Cardiac muscle cell (in vitro differentiated cells and primary cell): ENCODE measurements around the gene DMRTA1. TPM values are rescaled to one million over a fixed set of nuclear protein-coding genes. Genes with fewer than 3 reads are reported as not detected.
"Not testable (repeated sequence)": the region's sequence is repeated elsewhere in the genome, so short reads cannot be mapped to it uniquely, and the experiment has no call there.

Experiments used
- DNase-seq, 2 donors: peaks; one replicate each; pipeline versions ENCODE4 v3.0.0 to v3.0.0-alpha.2; 2010 to 2017; ENCODE audit warnings: low read depth in 1 of 2, low spot score in 1 of 2
- H3K27ac ChIP-seq: fragments of 200-600 bp; sonication (generic); 2 replicates; pipeline ENCODE4 v1.5.1; 2016
- H3K27me3 ChIP-seq: fragments of 200-600 bp; sonication (generic); 2 replicates; pipeline ENCODE4 v1.6.0; 2016; ENCODE audit warnings: control low read depth
- H3K36me3 ChIP-seq: fragments of 200-600 bp; sonication (generic); 2 replicates; pipeline ENCODE4 v1.5.1; 2016; ENCODE audit warnings: control low read depth
- H3K4me1 ChIP-seq: fragments of 200-600 bp; sonication (generic); 2 replicates; pipeline ENCODE4 v1.8.1; 2017; ENCODE audit warnings: low read depth, mild to moderate bottlenecking, mixed run types
- H3K4me3 ChIP-seq: fragments of 200-600 bp; sonication (generic); 2 replicates; pipeline ENCODE4 v1.5.1; 2016; ENCODE audit warnings: mild to moderate bottlenecking
- H3K9me3 ChIP-seq: fragments of 200-600 bp; sonication (generic); 2 replicates; pipeline ENCODE4 v1.5.1; 2017; ENCODE audit warnings: low read depth, mild to moderate bottlenecking, control low read depth
- CTCF ChIP-seq: IDR thresholded peaks from 2 replicates; pipeline ENCODE4 v1.5.1; 2012; ENCODE audit warnings: low read depth, mild to moderate bottlenecking, low read length
- polyA plus RNA-seq: library from polyadenylated mRNA; unstranded; fragments of >200 nt; fragmentation: Nextera tagmentation; extraction: Ambion mirVana; gene quantifications from 2 replicates; pipeline ENCODE4 v1.2.1, GENCODE V29; 2016
- total RNA-seq: library from RNA; depleted of rRNA; stranded (reverse); fragments of >200 nt; gene quantifications from 2 replicates; pipeline ENCODE4 v1.2.3, GENCODE V29; 2016

Gene DMRTA1
- total and polyA plus RNA-seq, 2 experiments from 2014 or later: 2.8 to 4.8 TPM

GRCh38 chr9:22483528-22484070, 37.0 kb downstream of the DMRTA1 start:
- no peak overlapping the region for H3K4me3 ChIP-seq
- no peaks in the 10 kb centered on the region for H3K9me3 ChIP-seq
- no peak for TF ChIP-seq CTCF
- no peak for DNase-seq
- no peaks in the 10 kb centered on the region for H3K27me3 ChIP-seq
- no peak overlapping the region for H3K27ac ChIP-seq
- H3K4me1 ChIP-seq: no peaks in the 10 kb centered on the region
- no peaks in the 10 kb centered on the region for H3K36me3 ChIP-seq

- not testable (repeated sequence) for H3K4me1 ChIP-seq, DNase-seq, H3K27me3 ChIP-seq, H3K27ac ChIP-seq, H3K9me3 ChIP-seq, H3K4me3 ChIP-seq, H3K36me3 ChIP-seq
Measured at GRCh38 chr9:22496197-22496596, 49.6 kb downstream of the DMRTA1 start.
